Gastrocnemius medialis (tissue), 4 donors: ENCODE results near the gene PHTF2.
A peak's percentile ranks its signal among the peaks of the same experiment; 100 is the strongest.

Experiments
- CTCF ChIP-seq, 5 experiments: fragments of 450-650 bp in 3 of 5; fragments of 200-600 bp in 2 of 5; sonication (generic) in 2 of 5; IDR thresholded peaks in 4 of 5; conservative IDR thresholded peaks in 1 of 5; 1 replicate in 4 of 5; 2 replicates in 1 of 5; pipeline ENCODE4 v1.5.1; 2016 to 2019; ENCODE audit warnings: antibody characterized with exemption in 5 of 5, mild to moderate bottlenecking in 3 of 5, moderate library complexity in 3 of 5
- POLR2A ChIP-seq, 2 donors: fragments of 450-650 bp; IDR thresholded peaks; one replicate each; pipeline ENCODE4 v1.6.1; 2017; ENCODE audit warnings: antibody characterized with exemption in 2 of 2, mild to moderate bottlenecking in 2 of 2, moderate library complexity in 2 of 2

DNA sequence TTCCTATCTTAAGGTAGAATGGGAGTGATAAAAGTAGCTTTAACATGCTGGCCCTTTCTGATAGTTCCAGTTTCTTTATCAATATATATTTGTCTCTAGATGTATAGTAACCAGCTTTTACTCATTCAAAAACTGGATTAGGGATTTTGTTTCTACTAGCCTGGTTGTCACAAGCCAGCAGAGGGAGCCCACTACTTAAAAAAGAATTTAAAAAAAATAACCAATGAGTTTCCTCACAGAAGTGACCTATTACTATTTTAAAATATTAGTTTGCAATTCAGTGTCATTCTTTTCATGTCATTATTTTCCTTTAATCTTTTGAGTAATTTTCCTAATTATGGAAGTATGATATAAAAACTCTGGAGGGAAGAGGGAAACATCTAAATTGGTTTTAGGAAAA is 142.1 kb downstream of the PHTF2 start:
- TF ChIP-seq CTCF (IDR thresholded peaks at IDR 0.05 in 4 of 5, conservative IDR thresholded peaks at IDR 0.05 in 1 of 5) (peak in 3 of 5 experiments; percentile 26 to 47 (median 45)), POLR2A (IDR thresholded peaks at IDR 0.05) (no peak)
